ENCODE measurements around the gene NAA10. TPM values are rescaled to one million over a fixed set of nuclear protein-coding genes. Genes with fewer than 3 reads are reported as not detected.

The NAA10 gene
- polyA plus RNA-seq, 2 of the 4 experiments (the other 2 are of a cell fraction) = 63.5 to 230 TPM

DNA sequence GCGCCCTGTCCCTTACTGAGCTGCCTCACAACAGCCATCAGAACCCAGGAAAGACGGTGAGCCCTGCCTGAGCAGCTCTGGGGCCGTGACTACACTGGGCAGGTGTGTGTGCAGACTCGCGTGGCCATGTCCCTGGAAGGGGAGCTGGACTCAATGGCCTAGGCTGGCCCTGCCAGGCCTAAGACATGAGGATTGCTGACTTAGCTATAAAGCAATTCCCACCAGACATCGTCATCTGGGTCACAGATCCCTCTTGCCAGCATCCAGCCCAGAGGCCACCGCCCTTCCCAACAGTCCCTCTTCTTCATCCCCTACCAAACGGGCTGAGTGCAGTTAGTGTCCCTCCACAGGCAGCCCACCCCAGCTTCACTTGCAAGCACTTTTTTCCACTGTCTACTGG is 3.7 kb downstream of the NAA10 start:
- H3K9me3 ChIP-seq = no peaks in the 10 kb centered on the region
- H3K4me3 ChIP-seq = no peak overlapping the region
- WGBS (ENCODE audit: missing lambda C conversion rate) = 93% methylated on average over 4 of the region's 8 CpGs
- TF ChIP-seq MAFK (IDR thresholded peaks at IDR 0.05; ENCODE audit: partially characterized antibody) (peak; percentile 77), JUN (IDR thresholded peaks at IDR 0.05) (no peak)
- H3K27ac ChIP-seq = no peak overlapping the region
- DNase-seq (ENCODE audit: low read depth in 1 of 2, low spot score in 1 of 2) (no peak), ATAC-seq (no peak), FAIRE-seq (no peak)
- POLR2A ChIA-PET = no interaction called here
- CTCF ChIA-PET = interaction anchor here (0.6 to 25.1 kb wide), 3 partner anchors 8 to 105 kb away, joined by 3 to 363 read pairs (median 26); partner anchors contain the start of gene RENBP
- no peak overlapping the region for H3K4me2 ChIP-seq
- H3K4me1 ChIP-seq = peaks cover 23% of the 10 kb centered on the region

GRCh38 chrX:153930011-153930910 is 4.6 kb downstream of the NAA10 start:
- ATAC-seq (no peak), FAIRE-seq (no peak), DNase-seq (ENCODE audit: low read depth in 1 of 2, low spot score in 1 of 2) (no peak)
- H3K9me3 ChIP-seq = no peaks in the 10 kb centered on the region
- TF ChIP-seq, protein P1, sequence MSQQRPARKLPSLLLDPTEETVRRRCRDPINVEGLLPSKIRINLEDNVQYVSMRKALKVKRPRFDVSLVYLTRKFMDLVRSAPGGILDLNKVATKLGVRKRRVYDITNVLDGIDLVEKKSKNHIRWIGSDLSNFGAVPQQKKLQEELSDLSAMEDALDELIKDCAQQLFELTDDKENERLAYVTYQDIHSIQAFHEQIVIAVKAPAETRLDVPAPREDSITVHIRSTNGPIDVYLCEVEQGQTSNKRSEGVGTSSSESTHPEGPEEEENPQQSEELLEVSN (IDR thresholded peaks at IDR 0.05; ENCODE audit: borderline replicate concordance, low read depth) = no peak
- TF ChIP-seq CBX8 (IDR thresholded peaks at IDR 0.05) (no peak), HOXB13 (CRISPR knock-in tag; IDR thresholded peaks at IDR 0.05; ENCODE audit: low read depth) (no peak), CTCF (IDR thresholded peaks at IDR 0.05) (no peak), HEYL (CRISPR knock-in tag; IDR thresholded peaks at IDR 0.05) (no peak), RFX5 (IDR thresholded peaks at IDR 0.05) (no peak), BCL3 (IDR thresholded peaks at IDR 0.05) (no peak), ZNF302 (CRISPR knock-in tag; IDR thresholded peaks at IDR 0.05) (no peak), NPAS2 (CRISPR knock-in tag; IDR thresholded peaks at IDR 0.05; ENCODE audit: borderline replicate concordance) (no peak), GATA3 (IDR thresholded peaks at IDR 0.05; ENCODE audit: borderline replicate concordance) (no peak), ZSCAN20 (CRISPR knock-in tag; IDR thresholded peaks at IDR 0.05) (no peak), SREBF2 (IDR thresholded peaks at IDR 0.05) (no peak), RAD21 (conservative IDR thresholded peaks at IDR 0.05 in 1 of 2, IDR thresholded peaks at IDR 0.05 in 1 of 2) (no peak), TP53 (CRISPR knock-in tag; IDR thresholded peaks at IDR 0.05) (no peak)
- H3K4me2 ChIP-seq = no peak overlapping the region
- no peak overlapping the region for H3K4me3 ChIP-seq
- WGBS (ENCODE audit: missing lambda C conversion rate) = 92% methylated on average over 22 of the region's 31 CpGs
- POLR2A ChIA-PET = interaction anchor here (1.0 kb wide), 1 partner anchor 10 kb away, joined by 3 read pairs; no protein-coding TSS in a partner anchor
- peaks cover 23% of the 10 kb centered on the region for H3K4me1 ChIP-seq
- no peak overlapping the region for H3K27ac ChIP-seq
- CTCF ChIA-PET = interaction anchor here (1.4 to 25.1 kb wide), 2 partner anchors 15 to 166 kb away, joined by 8 to 363 read pairs; partner anchors contain the start of genes PLXNB3 and RENBP

DNA sequence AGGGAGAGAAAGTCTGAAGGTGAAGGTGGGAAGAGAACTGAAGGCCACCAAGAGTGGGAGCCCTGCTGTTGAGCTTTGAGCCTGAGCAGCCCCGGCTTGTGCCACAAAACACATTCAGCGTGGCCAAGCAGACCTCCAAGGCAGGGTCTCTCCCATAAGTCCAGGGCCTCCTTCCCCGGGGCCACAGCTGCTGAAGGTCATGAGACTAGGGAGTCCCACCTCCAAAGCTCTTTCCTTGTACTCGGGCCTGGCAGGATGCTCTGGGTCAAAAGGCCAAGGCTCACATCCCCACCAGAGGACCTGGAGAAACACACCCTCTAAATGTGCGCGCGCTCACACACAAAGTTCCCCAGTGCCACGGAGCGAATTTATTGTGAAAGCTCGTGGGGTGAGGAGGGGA is 5.3 kb downstream of the NAA10 start:
- H3K4me3 ChIP-seq = no peak overlapping the region
- TF ChIP-seq CTCF (IDR thresholded peaks at IDR 0.05) (no peak), NFE2L2 (conservative IDR thresholded peaks at IDR 0.05; ENCODE audit: low read length) (no peak), ZC3H11A (IDR thresholded peaks at IDR 0.05) (no peak), HEYL (CRISPR knock-in tag; IDR thresholded peaks at IDR 0.05) (no peak), HDAC2 (IDR thresholded peaks at IDR 0.05) (no peak), TP53 (CRISPR knock-in tag; IDR thresholded peaks at IDR 0.05) (no peak), GATA3 (IDR thresholded peaks at IDR 0.05; ENCODE audit: borderline replicate concordance) (no peak), HOXB13 (CRISPR knock-in tag; IDR thresholded peaks at IDR 0.05; ENCODE audit: low read depth) (no peak)
- no peak for ATAC-seq
- ChIA-PET POLR2A (interaction anchor here (1.0 kb wide), 1 partner anchor 11 kb away, joined by 3 read pairs; no protein-coding TSS in a partner anchor), CTCF (interaction anchor here (1.0 to 25.1 kb wide), 3 partner anchors 9 to 165 kb away, joined by 3 to 363 read pairs (median 8); partner anchors contain the start of genes PLXNB3 and RENBP)
- no peak for FAIRE-seq
- 0 out of 6 replicates have a peak overlapping the region, but pooled peaks of 1 of the 2 experiments have one; percentile 20 for H3K27ac ChIP-seq
- WGBS (ENCODE audit: missing lambda C conversion rate) = 95% methylated on average over 6 of the region's 10 CpGs
- H3K4me2 ChIP-seq = peak overlapping the region; percentile 70
- DNase-seq (ENCODE audit: low read depth in 1 of 2, low spot score in 1 of 2) = no peak
- no peaks in the 10 kb centered on the region for H3K9me3 ChIP-seq
- H3K4me1 ChIP-seq = peaks cover 23% of the 10 kb centered on the region

Data from A549 (cell line).